Type B pancreatic cell (in vitro differentiated cells): ENCODE data around the gene TRIM52. TPM values are rescaled to one million over a fixed set of nuclear protein-coding genes. Genes with fewer than 3 reads are reported as not detected.

ENCODE experiments used
- DNase-seq: peaks from one replicate; pipeline ENCODE4 v3.0.0; 2021; ENCODE audit warnings: mixed read lengths; ENCODE audit not compliant: unreplicated experiment; ENCODE audit errors: extremely low spot score
- H3K27ac Mint-ChIP-seq: 2 replicates; pipeline ENCODE4 v1.8.0; 2021; ENCODE audit warnings: mild to moderate bottlenecking, mixed read lengths
- H3K27me3 Mint-ChIP-seq: 2 replicates; pipeline ENCODE4 v1.8.0; 2021; ENCODE audit warnings: mixed read lengths
- H3K36me3 Mint-ChIP-seq: 2 replicates; pipeline ENCODE4 v1.8.0; 2021; ENCODE audit warnings: mixed read lengths
- H3K4me1 Mint-ChIP-seq: one replicate; pipeline ENCODE4 v1.8.0; 2021; ENCODE audit warnings: mixed read lengths; ENCODE audit not compliant: unreplicated experiment
- H3K4me3 Mint-ChIP-seq: 2 replicates; pipeline ENCODE4 v1.8.0; 2021; ENCODE audit warnings: mild to moderate bottlenecking, mixed read lengths
- H3K9me3 Mint-ChIP-seq: 2 replicates; pipeline ENCODE4 v1.8.0; 2021; ENCODE audit warnings: mixed read lengths
- total RNA-seq: library from RNA; stranded (reverse); gene quantifications from 2 replicates; pipeline ENCODE4 v1.2.1, GENCODE V29; 2021; ENCODE audit warnings: low replicate concordance
- TF ChIP-seq, protein P1 (sequence below): fragments of 200-600 bp; sonication (generic); conservative IDR thresholded peaks from 2 replicates; pipeline ENCODE4 v1.5.0; 2021; ENCODE audit warnings: antibody characterized with exemption, mild to moderate bottlenecking

The TRIM52 gene
- total RNA-seq, 1 donor from 2014 or later, result 14.1 TPM

DNA sequence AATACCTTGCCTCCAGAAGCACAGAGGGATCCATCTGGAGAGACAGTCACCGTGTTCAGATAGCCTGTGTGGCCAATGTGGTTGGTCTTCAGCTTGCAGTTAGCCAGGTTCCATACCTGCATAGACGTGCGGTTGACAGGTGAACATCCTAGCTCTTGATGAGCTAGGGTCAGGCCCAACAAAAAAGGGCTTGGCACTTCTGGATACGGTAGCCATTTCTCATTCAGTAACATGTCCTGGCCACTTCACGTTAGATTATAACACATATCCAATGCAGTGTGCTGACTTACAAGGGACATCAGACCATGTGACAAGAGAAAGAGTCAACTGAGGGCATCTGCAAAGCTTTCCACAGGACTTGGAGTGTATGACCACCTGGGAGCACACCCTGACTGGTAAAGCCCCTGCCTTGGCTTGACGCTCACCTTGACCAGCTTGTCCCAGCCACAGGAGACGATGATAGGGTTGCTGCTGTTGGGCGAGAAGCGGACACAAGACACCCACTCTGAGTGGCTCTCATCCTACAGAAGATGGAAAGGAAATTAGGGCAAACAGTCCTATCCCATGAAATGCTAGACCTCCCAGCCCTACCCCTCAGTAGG, 21.8 kb downstream of the TRIM52 start:
- H3K27me3 Mint-ChIP-seq, result no peaks in the 10 kb centered on the region
- H3K9me3 Mint-ChIP-seq, result no peaks in the 10 kb centered on the region
- peak overlapping the region; percentile 69 for H3K27ac Mint-ChIP-seq
- TF ChIP-seq, protein P1, sequence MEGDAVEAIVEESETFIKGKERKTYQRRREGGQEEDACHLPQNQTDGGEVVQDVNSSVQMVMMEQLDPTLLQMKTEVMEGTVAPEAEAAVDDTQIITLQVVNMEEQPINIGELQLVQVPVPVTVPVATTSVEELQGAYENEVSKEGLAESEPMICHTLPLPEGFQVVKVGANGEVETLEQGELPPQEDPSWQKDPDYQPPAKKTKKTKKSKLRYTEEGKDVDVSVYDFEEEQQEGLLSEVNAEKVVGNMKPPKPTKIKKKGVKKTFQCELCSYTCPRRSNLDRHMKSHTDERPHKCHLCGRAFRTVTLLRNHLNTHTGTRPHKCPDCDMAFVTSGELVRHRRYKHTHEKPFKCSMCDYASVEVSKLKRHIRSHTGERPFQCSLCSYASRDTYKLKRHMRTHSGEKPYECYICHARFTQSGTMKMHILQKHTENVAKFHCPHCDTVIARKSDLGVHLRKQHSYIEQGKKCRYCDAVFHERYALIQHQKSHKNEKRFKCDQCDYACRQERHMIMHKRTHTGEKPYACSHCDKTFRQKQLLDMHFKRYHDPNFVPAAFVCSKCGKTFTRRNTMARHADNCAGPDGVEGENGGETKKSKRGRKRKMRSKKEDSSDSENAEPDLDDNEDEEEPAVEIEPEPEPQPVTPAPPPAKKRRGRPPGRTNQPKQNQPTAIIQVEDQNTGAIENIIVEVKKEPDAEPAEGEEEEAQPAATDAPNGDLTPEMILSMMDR, result no peak
- no peak for DNase-seq
- H3K36me3 Mint-ChIP-seq, result peaks cover 43% of the 10 kb centered on the region
- peaks cover 4% of the 10 kb centered on the region for H3K4me1 Mint-ChIP-seq
- peak overlapping the region; percentile 71 for H3K4me3 Mint-ChIP-seq

DNA sequence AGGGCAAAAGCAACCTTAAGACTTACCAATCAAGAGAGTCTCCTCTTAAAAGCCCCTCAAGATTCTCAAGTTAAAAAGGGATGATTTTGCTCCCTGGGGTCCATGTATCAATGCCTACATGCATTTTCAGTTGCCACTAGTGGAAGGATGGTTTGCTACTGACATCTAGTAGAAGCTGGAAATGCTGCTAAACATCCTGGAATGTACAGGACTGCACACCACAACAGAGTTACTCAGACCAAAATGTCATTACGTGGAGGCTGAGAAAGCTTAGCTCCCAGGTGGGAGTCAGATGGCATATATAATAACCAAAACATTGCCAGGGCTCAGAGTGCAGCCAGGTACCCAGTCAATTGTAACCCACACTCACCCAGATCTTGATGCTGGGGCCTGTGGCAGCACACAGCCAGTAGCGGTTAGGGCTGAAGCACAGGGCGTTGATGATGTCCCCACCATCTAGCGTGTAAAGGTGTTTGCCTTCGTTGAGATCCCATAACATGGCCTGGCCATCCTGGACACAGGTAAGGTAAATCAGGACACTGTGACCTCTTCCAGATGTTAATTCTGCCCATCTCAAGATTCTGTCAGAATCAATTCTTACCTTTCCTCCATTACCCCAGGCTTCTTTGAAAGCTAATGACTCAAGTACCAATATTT, 23.1 kb downstream of the TRIM52 start:
- Mint-ChIP-seq H3K36me3 (peaks cover 40% of the 10 kb centered on the region), H3K4me3 (no peak overlapping the region), H3K27me3 (no peaks in the 10 kb centered on the region), H3K9me3 (no peaks in the 10 kb centered on the region), H3K4me1 (peaks cover 7% of the 10 kb centered on the region), H3K27ac (peak overlapping the region; percentile 30)
- DNase-seq, result no peak
- TF ChIP-seq, protein P1, result no peak

DNA sequence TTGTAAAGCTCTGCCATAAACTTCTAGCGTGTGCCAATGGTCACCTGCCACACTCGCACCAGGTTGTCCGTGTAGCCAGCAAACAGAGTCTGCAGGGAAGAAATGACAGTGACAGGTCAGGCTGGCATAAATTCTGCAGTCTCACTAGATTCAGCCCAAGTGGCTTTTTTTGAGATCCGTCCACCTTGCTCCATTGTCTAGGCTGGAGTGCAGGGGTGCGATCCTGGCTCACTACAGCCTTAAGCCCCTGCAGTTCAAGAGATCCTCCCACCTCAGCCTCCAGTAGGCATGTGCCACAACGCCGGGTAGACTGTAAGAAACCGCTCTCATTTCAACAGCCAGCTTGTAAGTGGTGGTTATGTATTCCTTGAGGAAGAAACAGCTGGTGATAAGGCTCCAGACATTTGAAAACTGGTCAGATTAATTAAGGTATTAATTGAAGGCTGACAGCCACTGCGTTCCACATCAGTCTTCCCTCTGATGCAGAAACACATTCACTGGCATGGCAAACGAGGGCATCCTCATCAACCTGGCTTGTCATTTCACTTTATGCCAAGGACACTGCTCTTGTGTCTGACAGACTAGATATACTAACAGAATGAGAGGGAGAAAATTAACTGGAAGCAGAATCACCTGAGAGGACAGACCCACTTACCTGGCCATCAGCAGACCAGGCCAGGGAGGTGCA, 23.8 kb downstream of the TRIM52 start:
- H3K9me3 Mint-ChIP-seq, result no peaks in the 10 kb centered on the region
- DNase-seq, result no peak
- no peaks in the 10 kb centered on the region for H3K27me3 Mint-ChIP-seq
- H3K4me1 Mint-ChIP-seq, result peaks cover 4% of the 10 kb centered on the region
- TF ChIP-seq, protein P1, result no peak
- peaks cover 38% of the 10 kb centered on the region for H3K36me3 Mint-ChIP-seq
- no peak overlapping the region for H3K27ac Mint-ChIP-seq
- H3K4me3 Mint-ChIP-seq, result no peak overlapping the region

DNA sequence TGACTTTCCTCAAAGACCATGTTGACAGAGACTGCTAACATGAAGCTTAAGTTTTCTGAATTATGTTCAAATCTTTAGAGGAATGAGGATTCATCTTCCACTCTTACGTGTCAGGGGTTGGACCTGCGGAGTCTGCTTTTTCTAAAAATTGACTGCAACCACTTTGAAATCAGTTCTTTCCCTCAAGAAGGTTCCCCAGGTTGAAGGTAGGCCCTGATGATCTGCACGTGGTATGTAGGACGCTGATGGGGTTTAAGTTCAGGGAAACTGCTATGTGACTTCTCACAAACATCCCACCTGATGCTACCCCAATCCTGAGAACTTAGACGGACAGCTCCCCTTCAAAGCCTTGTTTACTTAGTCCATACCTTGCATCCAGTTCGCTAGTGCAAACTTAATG, 24.5 kb downstream of the TRIM52 start:
- H3K27me3 Mint-ChIP-seq, result no peaks in the 10 kb centered on the region
- H3K9me3 Mint-ChIP-seq, result no peaks in the 10 kb centered on the region
- H3K4me1 Mint-ChIP-seq, result peaks cover 4% of the 10 kb centered on the region
- H3K36me3 Mint-ChIP-seq, result peaks cover 34% of the 10 kb centered on the region
- peak overlapping the region; percentile 68 for H3K27ac Mint-ChIP-seq
- TF ChIP-seq, protein P1, result no peak
- no peak overlapping the region for H3K4me3 Mint-ChIP-seq
- no peak for DNase-seq

- H3K27ac Mint-ChIP-seq, result peak overlapping the region; percentile 68
- H3K36me3 Mint-ChIP-seq, result peaks cover 32% of the 10 kb centered on the region
Measured at GRCh38 chr5:181235689-181236366, 25.1 kb downstream of the TRIM52 start.

More at GRCh38 chr5:181235689-181236366, 25.1 kb downstream of the TRIM52 start:
- Mint-ChIP-seq H3K4me1 (peaks cover 4% of the 10 kb centered on the region), H3K4me3 (no peak overlapping the region), H3K27me3 (no peaks in the 10 kb centered on the region), H3K9me3 (no peaks in the 10 kb centered on the region)
- no peak for DNase-seq
- TF ChIP-seq, protein P1, result no peak
